Measurements from ENCODE around the gene SPINK1. TPM values are rescaled to one million over a fixed set of nuclear protein-coding genes. Genes with fewer than 3 reads are reported as not detected.

The SPINK1 gene
- total and polyA plus RNA-seq, 7 donors, result 4.6 to 537 (median 224) TPM; not detected in 3

GRCh38 chr5:147796556-147797308 lies 34.7 kb downstream of the SPINK1 start:
- 79 to 80% methylated on average over 6 of the region's 6 CpGs for WGBS, 2 donors
- no peaks in the 10 kb centered on the region for H3K4me1 ChIP-seq
- no peak for DNase-seq
- no peak for TF ChIP-seq EP300 (IDR thresholded peaks at IDR 0.05)
- TF ChIP-seq CTCF (IDR thresholded peaks at IDR 0.05), result no peak
- TF ChIP-seq POLR2AphosphoS5 (IDR thresholded peaks at IDR 0.05), result no peak
- no peak for TF ChIP-seq POLR2A (IDR thresholded peaks at IDR 0.05)
- no peaks in the 10 kb centered on the region for H3K27me3 ChIP-seq
- no peak overlapping the region for H3K27ac ChIP-seq
- intact Hi-C loops (cut with DNase I), result no loop called here
- H3K36me3 ChIP-seq, result no peaks in the 10 kb centered on the region
- no peak overlapping the region for H3K4me3 ChIP-seq
- H3K9me3 ChIP-seq, result no peaks in the 10 kb centered on the region

GRCh38 chr5:147791181-147791580 lies 40.3 kb downstream of the SPINK1 start:
- Histone ChIP-seq H3K27me3 (no peaks in the 10 kb centered on the region), H3K27ac (no peak overlapping the region), H3K4me1 (peaks cover 2 to 28% (median 23%) of the 10 kb centered on the region in 4 donors), H3K4me3 (no peak overlapping the region), H3K9me3 (no peaks in the 10 kb centered on the region), H3K36me3 (no peaks in the 10 kb centered on the region)
- TF ChIP-seq POLR2AphosphoS5 (IDR thresholded peaks at IDR 0.05), result no peak
- intact Hi-C loops (cut with DNase I), result no loop called here
- 94 to 95% methylated on average over 6 of the region's 6 CpGs for WGBS, 2 donors
- DNase-seq, result no peak

GRCh38 chr5:147789820-147790219 lies 41.7 kb downstream of the SPINK1 start:
- Histone ChIP-seq H3K9me3 (no peaks in the 10 kb centered on the region), H3K36me3 (no peaks in the 10 kb centered on the region), H3K4me3 (no peak overlapping the region), H3K4me1 (peaks cover 2 to 30% (median 23%) of the 10 kb centered on the region in 4 donors), H3K27ac (no peak overlapping the region), H3K27me3 (no peaks in the 10 kb centered on the region)
- WGBS, 2 donors, result 91 to 95% methylated on average over 2 of the region's 2 CpGs
- TF ChIP-seq CTCF (IDR thresholded peaks at IDR 0.05) (no peak), POLR2AphosphoS5 (IDR thresholded peaks at IDR 0.05) (no peak), EP300 (IDR thresholded peaks at IDR 0.05) (no peak), POLR2A (IDR thresholded peaks at IDR 0.05) (no peak)
- no peak for DNase-seq
- intact Hi-C loops (cut with DNase I), result loop anchor here (5.0 kb wide), 2 partner anchors 38 to 103 kb away; no protein-coding TSS in a partner anchor

GRCh38 chr5:147788023-147788422 lies 43.4 kb downstream of the SPINK1 start:
- Histone ChIP-seq H3K9me3 (no peaks in the 10 kb centered on the region), H3K27ac (peak overlapping the region in 3 of 4 donors; percentile 67 to 71 (median 67)), H3K27me3 (no peaks in the 10 kb centered on the region), H3K4me1 (peaks cover 2 to 30% (median 23%) of the 10 kb centered on the region in 4 donors), H3K4me3 (no peak overlapping the region), H3K36me3 (no peaks in the 10 kb centered on the region)
- TF ChIP-seq EP300 (IDR thresholded peaks at IDR 0.05) (peak; percentile 16 to 78 (median 38)), POLR2A (IDR thresholded peaks at IDR 0.05) (no peak), CTCF (IDR thresholded peaks at IDR 0.05) (no peak), POLR2AphosphoS5 (IDR thresholded peaks at IDR 0.05) (peak; percentile 81 to 87 (median 84))
- DNase-seq, result no peak
- intact Hi-C loops (cut with DNase I), result loop anchor here (5.0 kb wide), 2 partner anchors 36 to 101 kb away; no protein-coding TSS in a partner anchor

GRCh38 chr5:147786142-147786541 lies 45.3 kb downstream of the SPINK1 start:
- 71 to 88% methylated on average over 2 of the region's 2 CpGs for WGBS, 2 donors
- intact Hi-C loops (cut with DNase I), result loop anchor here (5.0 kb wide), 2 partner anchors 34 to 99 kb away; no protein-coding TSS in a partner anchor
- DNase-seq, result no peak

More at GRCh38 chr5:147786142-147786541, 45.3 kb downstream of the SPINK1 start:
- no peaks in the 10 kb centered on the region for H3K27me3 ChIP-seq
- no peak overlapping the region for H3K4me3 ChIP-seq
- H3K9me3 ChIP-seq, result no peaks in the 10 kb centered on the region
- H3K36me3 ChIP-seq, result no peaks in the 10 kb centered on the region
- no peak for TF ChIP-seq POLR2AphosphoS5 (IDR thresholded peaks at IDR 0.05)
- no peak for TF ChIP-seq CTCF (IDR thresholded peaks at IDR 0.05)
- TF ChIP-seq POLR2A (IDR thresholded peaks at IDR 0.05), result no peak
- no peak for TF ChIP-seq EP300 (IDR thresholded peaks at IDR 0.05)
- peaks cover 2 to 42% (median 28%) of the 10 kb centered on the region in 4 donors for H3K4me1 ChIP-seq
- no peak overlapping the region for H3K27ac ChIP-seq
